ENCODE data around the gene INPP5F. TPM values are rescaled to one million over a fixed set of nuclear protein-coding genes. Genes with fewer than 3 reads are reported as not detected.
"Not testable (repeated sequence)": the region's sequence is repeated elsewhere in the genome, so short reads cannot be mapped to it uniquely, and the experiment has no call there.

The INPP5F gene
- total RNA-seq, 1 experiment from 2014 or later, result 7.0 TPM

GRCh38 chr10:119831656-119832055, 105.8 kb downstream of the INPP5F start:
- no peak for DNase-seq (ENCODE audit: low read depth)
- in situ Hi-C loops (cut with HindIII; ENCODE audit: low pct_unique_long_range_greater_than_20kb, low sequenced_read_pairs), result no loop called here

GRCh38 chr10:119832951-119833350, 107.1 kb downstream of the INPP5F start:
- peak; percentile 35 for DNase-seq (ENCODE audit: low read depth)
- in situ Hi-C loops (cut with HindIII; ENCODE audit: low pct_unique_long_range_greater_than_20kb, low sequenced_read_pairs), result no loop called here

- no peak for DNase-seq (ENCODE audit: low read depth)
- in situ Hi-C loops (cut with HindIII; ENCODE audit: low pct_unique_long_range_greater_than_20kb, low sequenced_read_pairs), result no loop called here
Measured at GRCh38 chr10:119834188-119834587, 108.3 kb downstream of the INPP5F start.

GRCh38 chr10:119845656-119846055, 119.8 kb downstream of the INPP5F start:
- no peak for DNase-seq (ENCODE audit: low read depth)
- in situ Hi-C loops (cut with HindIII; ENCODE audit: low pct_unique_long_range_greater_than_20kb, low sequenced_read_pairs), result no loop called here

- in situ Hi-C loops (cut with HindIII; ENCODE audit: low pct_unique_long_range_greater_than_20kb, low sequenced_read_pairs), result no loop called here
- no peak for DNase-seq (ENCODE audit: low read depth)
Measured at GRCh38 chr10:119849031-119849789, 123.4 kb downstream of the INPP5F start.

- no peak for DNase-seq (ENCODE audit: low read depth)
- in situ Hi-C loops (cut with HindIII; ENCODE audit: low pct_unique_long_range_greater_than_20kb, low sequenced_read_pairs), result no loop called here
Measured at GRCh38 chr10:119849944-119850343, 124.1 kb downstream of the INPP5F start.

GRCh38 chr10:119852277-119852676, 126.4 kb downstream of the INPP5F start:
- in situ Hi-C loops (cut with HindIII; ENCODE audit: low pct_unique_long_range_greater_than_20kb, low sequenced_read_pairs), result no loop called here
- no peak for DNase-seq (ENCODE audit: low read depth)

- in situ Hi-C loops (cut with HindIII; ENCODE audit: low pct_unique_long_range_greater_than_20kb, low sequenced_read_pairs), result no loop called here
Measured at GRCh38 chr10:119852822-119853221, 127.0 kb downstream of the INPP5F start.

GRCh38 chr10:119853574-119853973, 127.7 kb downstream of the INPP5F start:
- DNase-seq (ENCODE audit: low read depth), result no peak
- in situ Hi-C loops (cut with HindIII; ENCODE audit: low pct_unique_long_range_greater_than_20kb, low sequenced_read_pairs), result no loop called here

More at GRCh38 chr10:119852822-119853221, 127.0 kb downstream of the INPP5F start:
- DNase-seq (ENCODE audit: low read depth), result no peak

GRCh38 chr10:119858063-119858462, 132.2 kb downstream of the INPP5F start:
- in situ Hi-C loops (cut with HindIII; ENCODE audit: low pct_unique_long_range_greater_than_20kb, low sequenced_read_pairs), result no loop called here

GRCh38 chr10:119859420-119860258, 133.8 kb downstream of the INPP5F start:
- in situ Hi-C loops (cut with HindIII; ENCODE audit: low pct_unique_long_range_greater_than_20kb, low sequenced_read_pairs), result no loop called here
- DNase-seq (ENCODE audit: low read depth), result peak; percentile 19

More at GRCh38 chr10:119858063-119858462, 132.2 kb downstream of the INPP5F start:
- no peak for DNase-seq (ENCODE audit: low read depth)

GRCh38 chr10:119860866-119861607, 135.2 kb downstream of the INPP5F start:
- DNase-seq (ENCODE audit: low read depth), result no peak
- in situ Hi-C loops (cut with HindIII; ENCODE audit: low pct_unique_long_range_greater_than_20kb, low sequenced_read_pairs), result no loop called here

- in situ Hi-C loops (cut with HindIII; ENCODE audit: low pct_unique_long_range_greater_than_20kb, low sequenced_read_pairs), result no loop called here
- no peak for DNase-seq (ENCODE audit: low read depth)
Measured at GRCh38 chr10:119862524-119862923, 136.7 kb downstream of the INPP5F start.

- in situ Hi-C loops (cut with HindIII; ENCODE audit: low pct_unique_long_range_greater_than_20kb, low sequenced_read_pairs), result no loop called here
- DNase-seq (ENCODE audit: low read depth), result no peak
Measured at GRCh38 chr10:119863951-119864565, 138.2 kb downstream of the INPP5F start.

- no peak for DNase-seq (ENCODE audit: low read depth)
- in situ Hi-C loops (cut with HindIII; ENCODE audit: low pct_unique_long_range_greater_than_20kb, low sequenced_read_pairs), result no loop called here
Measured at GRCh38 chr10:119865699-119866240, 139.9 kb downstream of the INPP5F start.

- in situ Hi-C loops (cut with HindIII; ENCODE audit: low pct_unique_long_range_greater_than_20kb, low sequenced_read_pairs), result no loop called here
- no peak for DNase-seq (ENCODE audit: low read depth)
Measured at GRCh38 chr10:119867317-119867716, 141.5 kb downstream of the INPP5F start.

GRCh38 chr10:119869398-119869797, 143.5 kb downstream of the INPP5F start:
- in situ Hi-C loops (cut with HindIII; ENCODE audit: low pct_unique_long_range_greater_than_20kb, low sequenced_read_pairs); DNase-seq (ENCODE audit: low read depth): not testable (repeated sequence)
